Activated T-helper 17 cell treated with anti-CD3 and anti-CD28 coated beads, Interleukin-2, amount 50 U/mL, for 72 hours (primary cell): ENCODE data around the gene SP3. TPM values are rescaled to one million over a fixed set of nuclear protein-coding genes. Genes with fewer than 3 reads are reported as not detected.

Experiments
- ATAC-seq: fragments of 150-1000 bp; cut with Tn5 transposase; replicated peaks from 2 replicates; pipeline ENCODE4 v1.10.0; 2021; ENCODE audit warnings: mild to moderate bottlenecking, moderate library complexity
- H3K27ac Mint-ChIP-seq: one replicate; pipeline ENCODE4 v1.8.0; 2022; ENCODE audit warnings: mixed read lengths
- H3K27me3 Mint-ChIP-seq: one replicate; pipeline ENCODE4 v1.8.0; 2022; ENCODE audit warnings: mixed read lengths
- H3K36me3 Mint-ChIP-seq: one replicate; pipeline ENCODE4 v1.8.0; 2022; ENCODE audit warnings: low read depth, mild to moderate bottlenecking, mixed read lengths
- H3K4me1 Mint-ChIP-seq: one replicate; pipeline ENCODE4 v1.8.0; 2022; ENCODE audit warnings: mixed read lengths
- H3K4me3 Mint-ChIP-seq: one replicate; pipeline ENCODE4 v1.8.0; 2022; ENCODE audit warnings: mild to moderate bottlenecking, mixed read lengths
- H3K9me3 Mint-ChIP-seq: one replicate; pipeline ENCODE4 v1.8.0; 2022; ENCODE audit warnings: mixed read lengths
- total RNA-seq, 2 donors: library from RNA; stranded (reverse); gene quantifications; one replicate each; pipeline ENCODE4 v1.2.3, GENCODE V29; 2022

SP3 gene
- total RNA-seq, 2 donors from 2014 or later = 84.4 to 103 TPM

GRCh38 chr2:173968551-173968950 lies 3.4 kb upstream of the SP3 start:
- no peak for ATAC-seq
- Mint-ChIP-seq H3K36me3 (peaks cover 7% of the 10 kb centered on the region), H3K27ac (no peak overlapping the region), H3K4me1 (peaks cover 21% of the 10 kb centered on the region), H3K4me3 (no peak overlapping the region), H3K9me3 (no peaks in the 10 kb centered on the region), H3K27me3 (peaks cover 4% of the 10 kb centered on the region)

- peaks cover 18% of the 10 kb centered on the region for H3K4me1 Mint-ChIP-seq
- no peak for ATAC-seq
- H3K27me3 Mint-ChIP-seq = no peaks in the 10 kb centered on the region
- peaks cover 26% of the 10 kb centered on the region for H3K36me3 Mint-ChIP-seq
- H3K4me3 Mint-ChIP-seq = peak overlapping the region; percentile 90
- no peaks in the 10 kb centered on the region for H3K9me3 Mint-ChIP-seq
- H3K27ac Mint-ChIP-seq = peak overlapping the region; percentile 97
Measured at GRCh38 chr2:173966274-173967098, 1.3 kb upstream of the SP3 start.

GRCh38 chr2:173964565-173965371 lies 405 bp downstream of the SP3 start:
- ATAC-seq = peak; percentile 34
- H3K27ac Mint-ChIP-seq = peak overlapping the region; percentile 97
- peaks cover 43% of the 10 kb centered on the region for H3K36me3 Mint-ChIP-seq
- H3K9me3 Mint-ChIP-seq = no peaks in the 10 kb centered on the region
- no peaks in the 10 kb centered on the region for H3K27me3 Mint-ChIP-seq
- H3K4me3 Mint-ChIP-seq = peak overlapping the region; percentile 90
- H3K4me1 Mint-ChIP-seq = peaks cover 23% of the 10 kb centered on the region

GRCh38 chr2:173963817-173964564 lies 1.2 kb downstream of the SP3 start:
- H3K27ac Mint-ChIP-seq = peak overlapping the region; percentile 98
- ATAC-seq = peak; percentile 65
- no peaks in the 10 kb centered on the region for H3K9me3 Mint-ChIP-seq
- peaks cover 29% of the 10 kb centered on the region for H3K4me1 Mint-ChIP-seq
- H3K27me3 Mint-ChIP-seq = no peaks in the 10 kb centered on the region
- H3K36me3 Mint-ChIP-seq = peaks cover 51% of the 10 kb centered on the region
- H3K4me3 Mint-ChIP-seq = peak overlapping the region; percentile 90

GRCh38 chr2:173963323-173963816 lies 1.8 kb downstream of the SP3 start:
- Mint-ChIP-seq H3K4me1 (peaks cover 34% of the 10 kb centered on the region), H3K4me3 (peak overlapping the region; percentile 90), H3K27ac (peak overlapping the region; percentile 98), H3K27me3 (no peaks in the 10 kb centered on the region), H3K36me3 (peaks cover 57% of the 10 kb centered on the region), H3K9me3 (no peaks in the 10 kb centered on the region)
- peak; percentile 30 for ATAC-seq

- no peak for ATAC-seq
- H3K27me3 Mint-ChIP-seq = no peaks in the 10 kb centered on the region
- H3K4me1 Mint-ChIP-seq = peaks cover 37% of the 10 kb centered on the region
- peaks cover 62% of the 10 kb centered on the region for H3K36me3 Mint-ChIP-seq
- H3K27ac Mint-ChIP-seq = peak overlapping the region; percentile 98
- no peaks in the 10 kb centered on the region for H3K9me3 Mint-ChIP-seq
- peak overlapping the region; percentile 90 for H3K4me3 Mint-ChIP-seq
Measured at GRCh38 chr2:173962583-173963110, 2.5 kb downstream of the SP3 start.

- Mint-ChIP-seq H3K27ac (peak overlapping the region; percentile 98), H3K27me3 (no peaks in the 10 kb centered on the region), H3K36me3 (peaks cover 68% of the 10 kb centered on the region), H3K4me1 (peaks cover 42% of the 10 kb centered on the region), H3K4me3 (peak overlapping the region; percentile 90), H3K9me3 (no peaks in the 10 kb centered on the region)
- ATAC-seq = no peak
Measured at GRCh38 chr2:173962031-173962430, 3.1 kb downstream of the SP3 start.

- Mint-ChIP-seq H3K4me1 (peaks cover 44% of the 10 kb centered on the region), H3K27me3 (no peaks in the 10 kb centered on the region), H3K9me3 (no peaks in the 10 kb centered on the region)
Measured at GRCh38 chr2:173961346-173961705, 3.8 kb downstream of the SP3 start.

GRCh38 chr2:173959909-173960308 lies 5.3 kb downstream of the SP3 start:
- Mint-ChIP-seq H3K36me3 (peaks cover 84% of the 10 kb centered on the region), H3K27me3 (no peaks in the 10 kb centered on the region), H3K4me3 (peak overlapping the region; percentile 90)

More at GRCh38 chr2:173961346-173961705, 3.8 kb downstream of the SP3 start:
- peak overlapping the region; percentile 77 for H3K27ac Mint-ChIP-seq
- ATAC-seq = no peak
- peaks cover 75% of the 10 kb centered on the region for H3K36me3 Mint-ChIP-seq
- H3K4me3 Mint-ChIP-seq = peak overlapping the region; percentile 90

GRCh38 chr2:173959358-173959884 lies 5.8 kb downstream of the SP3 start:
- peaks cover 87% of the 10 kb centered on the region for H3K36me3 Mint-ChIP-seq
- no peak for ATAC-seq
- H3K9me3 Mint-ChIP-seq = no peaks in the 10 kb centered on the region
- H3K4me1 Mint-ChIP-seq = peaks cover 55% of the 10 kb centered on the region
- peak overlapping the region; percentile 90 for H3K4me3 Mint-ChIP-seq
- H3K27me3 Mint-ChIP-seq = no peaks in the 10 kb centered on the region
- peak overlapping the region; percentile 77 for H3K27ac Mint-ChIP-seq

More at GRCh38 chr2:173959909-173960308, 5.3 kb downstream of the SP3 start:
- ATAC-seq = no peak
- Mint-ChIP-seq H3K4me1 (peaks cover 53% of the 10 kb centered on the region), H3K27ac (peak overlapping the region; percentile 77), H3K9me3 (no peaks in the 10 kb centered on the region)

- Mint-ChIP-seq H3K4me3 (peak overlapping the region; percentile 90), H3K27me3 (no peaks in the 10 kb centered on the region), H3K36me3 (peaks cover 97% of the 10 kb centered on the region), H3K27ac (peak overlapping the region; percentile 44), H3K9me3 (no peaks in the 10 kb centered on the region), H3K4me1 (peaks cover 59% of the 10 kb centered on the region)
- ATAC-seq = no peak
Measured at GRCh38 chr2:173958198-173958846, 6.9 kb downstream of the SP3 start.

- Mint-ChIP-seq H3K27me3 (no peaks in the 10 kb centered on the region), H3K36me3 (peaks cover 97% of the 10 kb centered on the region), H3K4me3 (peak overlapping the region; percentile 60), H3K9me3 (no peaks in the 10 kb centered on the region), H3K4me1 (peaks cover 66% of the 10 kb centered on the region), H3K27ac (peak overlapping the region; percentile 70)
- ATAC-seq = no peak
Measured at GRCh38 chr2:173957517-173957916, 7.7 kb downstream of the SP3 start.

- Mint-ChIP-seq H3K4me1 (peaks cover 71% of the 10 kb centered on the region), H3K36me3 (peaks cover 97% of the 10 kb centered on the region), H3K27me3 (no peaks in the 10 kb centered on the region), H3K27ac (no peak overlapping the region), H3K9me3 (no peaks in the 10 kb centered on the region), H3K4me3 (peak overlapping the region; percentile 60)
- ATAC-seq = no peak
Measured at GRCh38 chr2:173956454-173956853, 8.7 kb downstream of the SP3 start.
